T-helper 22 cell (primary cell): ENCODE results near the gene SHISA4.
"Not testable (repeated sequence)": the region's sequence is repeated elsewhere in the genome, so short reads cannot be mapped to it uniquely, and the experiment has no call there.

Source experiments
- DNase-seq: peaks from one replicate; pipeline ENCODE4 v3.0.0-alpha.2; 2020; ENCODE audit warnings: low read depth

The SHISA4 gene

DNA sequence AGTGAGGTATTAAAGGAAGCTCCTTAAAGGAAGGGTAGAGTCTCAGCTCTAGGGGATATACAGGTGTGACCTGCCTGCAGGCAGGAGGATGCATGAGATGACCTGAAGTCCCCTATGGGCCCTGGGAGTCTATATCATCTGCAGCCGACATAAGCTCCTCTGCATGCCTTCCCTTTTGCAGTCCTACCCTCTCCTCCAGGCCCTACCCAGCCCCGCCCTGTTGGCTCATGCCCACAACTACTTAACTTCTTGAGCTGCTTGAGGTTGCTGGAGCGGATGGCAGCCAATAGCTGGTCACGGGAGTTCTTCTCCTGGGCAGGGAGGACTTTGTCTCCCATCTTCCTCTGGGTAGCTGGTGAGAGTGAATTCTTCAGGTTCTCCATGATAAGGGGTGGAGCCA, 10.3 kb downstream of the SHISA4 start:
- DNase-seq, result no peak

DNA sequence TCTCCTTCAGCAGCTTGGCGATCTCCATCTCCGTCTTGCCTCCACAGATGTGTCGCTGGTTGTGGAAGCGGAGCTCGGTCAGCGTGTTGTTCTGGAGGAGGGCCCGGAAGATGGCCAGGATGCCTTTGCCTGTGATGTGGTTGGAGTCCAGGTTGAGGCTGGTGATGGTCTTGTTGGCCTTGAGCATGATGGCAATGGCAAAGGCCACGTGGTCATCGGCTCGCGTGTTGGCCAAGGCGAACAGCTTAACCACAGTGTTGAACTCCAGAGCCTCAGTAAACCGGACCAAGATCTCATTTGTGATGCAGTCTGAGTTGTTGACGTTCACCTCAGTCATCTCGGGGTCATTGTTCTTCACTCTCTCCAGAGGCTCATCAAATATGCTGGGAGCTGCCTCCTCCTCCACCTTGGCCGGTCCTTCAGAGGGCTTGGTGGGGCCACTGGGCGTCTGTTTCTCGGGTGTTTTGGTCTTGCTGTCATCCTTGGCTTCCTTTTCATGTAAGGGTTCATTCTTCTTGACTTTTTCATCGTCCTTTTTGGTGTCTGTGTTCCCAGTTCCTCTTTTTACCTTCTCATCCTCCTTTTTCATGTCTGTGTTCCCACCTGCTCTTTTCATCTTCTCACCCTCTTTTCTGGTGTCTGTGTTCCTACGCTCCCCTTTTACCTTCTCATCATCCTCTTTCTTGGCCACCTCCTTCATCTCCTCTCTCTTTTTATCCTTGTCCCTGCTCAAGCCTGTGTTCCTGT, 11.2 kb downstream of the SHISA4 start:
- no peak for DNase-seq

DNA sequence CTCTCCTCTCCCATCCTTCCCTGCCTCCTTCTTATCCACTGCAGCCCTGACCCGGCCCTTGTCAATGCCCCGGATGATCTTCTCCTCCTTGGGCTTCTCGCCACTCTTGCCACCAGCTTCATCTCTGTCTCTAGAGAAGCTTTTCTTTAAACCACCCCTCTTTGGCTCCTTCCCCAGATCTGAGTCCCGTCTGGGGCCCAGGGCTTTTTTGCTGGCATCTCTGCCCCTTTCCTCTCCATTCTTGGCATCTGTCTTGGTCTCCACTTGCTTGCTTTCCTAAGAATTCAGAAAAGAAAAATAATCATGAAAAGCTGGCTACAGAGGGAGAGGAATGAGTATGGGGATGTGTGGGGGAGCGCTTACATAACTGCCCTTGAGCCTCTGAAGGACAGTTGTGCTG, 11.8 kb downstream of the SHISA4 start:
- no peak for DNase-seq

DNA sequence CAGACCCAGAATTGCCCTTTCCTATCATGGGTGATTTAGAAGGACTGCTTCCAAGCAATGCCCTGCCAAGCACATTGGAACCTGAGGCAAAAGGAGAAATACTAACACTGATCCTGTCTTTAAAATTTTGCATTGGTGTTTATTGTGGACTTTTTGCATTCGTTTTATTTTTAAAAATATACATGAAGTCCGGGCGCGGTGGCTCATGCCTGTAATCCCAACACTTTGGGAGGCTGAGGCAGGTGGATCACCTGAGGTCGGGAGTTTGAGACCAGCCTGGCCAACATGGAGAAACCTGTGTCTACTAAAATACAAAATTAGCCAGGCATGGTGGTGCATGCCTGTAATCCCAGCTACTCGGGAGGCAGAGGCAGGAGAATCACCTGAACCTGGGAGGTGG, 12.3 kb downstream of the SHISA4 start:
- DNase-seq, result not testable (repeated sequence)

- DNase-seq, result no peak
These were observed 13.5 kb downstream of the SHISA4 start for GRCh38 chr1:201902198-201902597.

GRCh38 chr1:201903135-201903534, 14.4 kb downstream of the SHISA4 start:
- DNase-seq, result no peak

DNA sequence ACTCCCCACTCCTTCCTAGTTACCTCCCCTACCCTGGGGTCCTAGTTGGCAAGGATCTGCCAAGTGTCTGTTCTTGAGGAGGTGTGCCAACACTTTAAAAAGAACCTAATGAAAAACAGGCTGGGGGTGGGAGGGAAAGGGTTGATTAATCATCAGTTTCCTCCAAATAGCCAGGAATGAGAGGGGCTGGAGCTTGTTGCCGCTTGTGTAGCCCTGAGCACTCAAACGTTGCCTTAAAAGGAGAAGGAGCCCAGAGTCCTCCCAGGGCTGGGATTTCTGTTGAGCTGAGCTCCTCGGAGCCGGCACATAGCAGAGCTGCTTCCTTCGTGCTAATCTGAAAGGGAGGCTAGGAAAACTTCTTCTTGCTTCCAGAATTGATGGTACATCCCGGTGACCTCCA, 15.9 kb downstream of the SHISA4 start:
- no peak for DNase-seq

GRCh38 chr1:201905234-201905890, 16.7 kb downstream of the SHISA4 start:
- no peak for DNase-seq

DNA sequence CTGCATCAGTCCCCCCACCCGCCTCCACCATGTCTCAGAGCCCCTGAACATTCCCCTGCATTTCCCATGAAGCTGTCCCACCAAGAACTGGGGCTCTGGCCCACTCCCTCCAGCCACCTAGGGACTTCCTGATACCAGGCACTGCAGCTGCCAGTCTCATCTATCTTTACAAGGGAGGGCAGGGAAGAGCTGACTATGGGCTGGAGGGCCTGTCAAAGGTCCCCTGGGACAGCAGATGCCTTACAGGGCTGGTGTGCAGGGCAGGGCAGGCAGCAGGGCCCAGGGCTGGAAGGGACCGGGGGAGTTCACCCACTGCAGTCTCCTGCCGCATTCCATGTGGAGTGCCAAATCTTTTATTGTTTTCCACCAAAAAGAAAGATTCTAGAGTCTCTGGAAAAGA, 17.6 kb downstream of the SHISA4 start:
- no peak for DNase-seq

- DNase-seq, result no peak
These were observed 18.9 kb downstream of the SHISA4 start for GRCh38 chr1:201907621-201908020.

- no peak for DNase-seq
These were observed 23.3 kb downstream of the SHISA4 start for GRCh38 chr1:201911826-201912571.

GRCh38 chr1:201912832-201913231, 24.1 kb downstream of the SHISA4 start:
- no peak for DNase-seq

- no peak for DNase-seq
These were observed 25.9 kb downstream of the SHISA4 start for GRCh38 chr1:201914456-201915235.

GRCh38 chr1:201916649-201917249, 28.1 kb downstream of the SHISA4 start:
- DNase-seq, result no peak

DNA sequence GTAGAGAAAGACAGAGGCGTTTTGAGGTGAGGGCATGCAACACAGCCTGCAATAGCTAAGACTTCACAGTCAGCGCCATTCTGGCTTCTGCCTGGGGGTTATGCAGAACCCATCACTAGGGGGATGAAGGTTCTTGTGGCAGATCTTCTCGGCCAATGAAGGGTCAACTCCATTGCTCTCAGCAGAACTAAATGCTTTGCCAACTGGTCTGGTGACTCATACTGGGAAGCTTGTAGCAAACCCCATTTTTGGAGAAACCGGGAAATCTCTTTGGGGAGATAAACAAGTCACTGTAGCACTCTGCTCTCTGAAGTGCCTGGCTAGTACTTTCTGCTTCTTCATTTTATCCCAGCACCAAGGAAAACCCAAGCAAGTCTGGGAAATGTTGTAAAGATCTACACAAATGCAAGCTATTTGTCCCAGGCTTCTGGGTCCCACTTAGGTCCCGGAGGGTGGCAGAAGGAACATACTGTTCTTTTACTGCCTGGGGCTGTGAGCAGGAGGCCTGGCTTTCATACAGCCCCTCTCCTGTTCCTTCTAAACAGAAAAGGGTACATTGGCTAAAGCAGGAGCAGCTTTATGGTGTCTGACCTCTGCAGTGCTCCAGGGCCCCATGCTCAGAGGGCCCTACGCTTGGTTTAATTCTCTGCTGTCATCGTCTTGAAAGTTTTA, 28.8 kb downstream of the SHISA4 start:
- DNase-seq, result no peak

DNA sequence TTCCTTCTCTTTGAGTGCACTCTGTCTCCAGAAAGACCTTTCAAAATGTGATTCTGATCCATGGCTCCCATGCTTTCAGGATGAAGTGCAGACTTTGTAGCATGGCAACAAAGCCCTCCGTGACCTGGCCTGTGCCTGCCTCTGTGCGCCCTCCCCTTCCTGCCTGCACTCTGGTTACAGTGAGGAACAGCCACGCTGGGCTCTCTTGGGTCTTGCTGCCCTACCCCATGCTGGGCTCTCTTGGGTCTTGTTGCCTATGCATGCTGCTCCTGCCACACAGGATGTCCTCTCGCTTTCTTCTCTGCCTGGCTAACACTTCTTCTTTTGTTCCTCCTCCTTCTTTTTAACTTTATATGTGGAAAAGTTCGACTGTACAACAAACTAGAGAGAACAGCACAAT, 29.6 kb downstream of the SHISA4 start:
- DNase-seq, result no peak

DNA sequence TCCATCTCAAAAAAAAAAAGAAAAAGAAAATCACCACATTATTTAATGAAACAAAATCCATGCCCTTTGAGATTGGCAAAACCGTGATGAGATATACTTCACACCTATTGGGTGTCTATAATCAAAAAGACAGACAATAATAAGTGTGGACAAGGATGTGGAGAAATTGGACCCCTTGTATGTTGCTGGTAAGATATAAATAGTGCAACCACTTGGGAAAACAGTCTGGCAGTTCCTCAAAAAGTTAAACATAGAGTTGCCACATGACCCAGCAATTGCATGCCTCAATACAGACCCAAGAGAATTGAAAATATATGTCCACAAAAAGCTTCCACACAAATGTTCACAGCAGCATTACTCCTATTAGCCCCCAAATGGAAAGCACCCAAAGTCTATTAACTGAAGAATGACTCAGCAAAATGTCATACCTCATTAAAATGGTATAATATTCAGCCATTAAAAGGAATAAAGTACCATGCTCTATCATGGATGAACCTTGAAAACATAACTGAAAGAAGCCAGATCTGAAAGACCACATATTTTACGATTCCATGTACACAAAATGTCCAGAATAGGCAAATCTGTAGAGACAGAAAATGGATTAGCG, 33.4 kb downstream of the SHISA4 start:
- DNase-seq, result no peak

DNA sequence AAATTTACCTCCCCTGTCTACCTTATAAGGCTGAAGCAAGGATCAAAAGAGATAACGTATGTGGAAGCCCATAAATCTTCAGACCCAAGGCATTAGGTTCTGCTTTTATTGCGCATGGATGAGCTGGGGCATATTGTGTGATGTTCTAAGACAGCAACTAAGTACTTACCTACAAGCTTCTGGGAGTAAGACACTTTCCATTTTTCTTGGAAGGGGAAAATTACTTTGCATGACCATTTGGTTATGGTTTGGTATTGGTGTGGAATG, 36.5 kb downstream of the SHISA4 start:
- DNase-seq, result no peak

- DNase-seq, result no peak
These were observed 37.4 kb downstream of the SHISA4 start for GRCh38 chr1:201925981-201926645.

- DNase-seq, result no peak
These were observed 39.6 kb downstream of the SHISA4 start for GRCh38 chr1:201928266-201928665.

DNA sequence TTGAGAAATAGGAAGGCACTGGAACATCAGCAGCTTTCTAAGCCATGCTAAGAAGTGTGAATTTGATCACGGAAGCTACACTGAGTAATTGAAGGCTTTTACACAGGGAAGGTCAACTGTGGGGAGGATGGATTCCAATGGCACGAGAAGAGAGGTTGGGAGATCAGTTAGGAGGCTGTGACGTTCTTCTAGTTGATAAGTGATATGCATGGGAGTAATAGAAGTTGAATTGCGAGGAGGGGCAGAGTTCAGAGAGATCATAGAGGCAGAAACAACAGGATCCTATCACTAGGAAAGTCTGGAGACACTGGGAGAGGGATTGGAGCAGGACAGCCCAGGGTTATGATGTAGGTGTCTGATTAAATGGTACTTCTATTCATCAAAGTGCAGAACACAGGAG, 41.4 kb downstream of the SHISA4 start:
- DNase-seq, result no peak
